Spinal cord (tissue), 10 donors: ENCODE data around the gene TCL1A. TPM values are rescaled to one million over a fixed set of nuclear protein-coding genes. Genes with fewer than 3 reads are reported as not detected.
A peak's percentile ranks its signal among the peaks of the same experiment; 100 is the strongest.

ENCODE experiments used
- DNase-seq, 6 donors: peaks; one replicate each; pipeline versions ENCODE4 v3.0.0 to v3.0.0-alpha.2; 2013 to 2015; ENCODE audit warnings: low spot score in 6 of 6, low read depth in 4 of 6
- H3K27ac ChIP-seq: one replicate; pipeline ENCODE4 v1.5.1; 2013; ENCODE audit warnings: low read depth, low read length, control low read depth
- H3K27me3 ChIP-seq: one replicate; pipeline ENCODE4 v1.6.1; 2013; ENCODE audit warnings: low read length; ENCODE audit not compliant: control insufficient read depth, insufficient read depth
- H3K36me3 ChIP-seq: one replicate; pipeline ENCODE4 v1.6.1; 2013; ENCODE audit warnings: low read length; ENCODE audit not compliant: control insufficient read depth, insufficient read depth
- H3K4me1 ChIP-seq: one replicate; pipeline ENCODE4 v1.6.1; 2013; ENCODE audit warnings: low read length; ENCODE audit not compliant: control insufficient read depth, insufficient read depth
- H3K4me3 ChIP-seq: one replicate; pipeline ENCODE4 v1.5.1; 2013; ENCODE audit warnings: low read depth, low read length, control low read depth
- H3K9me3 ChIP-seq: one replicate; pipeline ENCODE4 v1.6.1; 2013; ENCODE audit warnings: low read length; ENCODE audit not compliant: control insufficient read depth, insufficient read depth
- WGBS: methylation state at CpG from one replicate; pipeline ENCODE4 v1.1.5; 2013; ENCODE audit warnings: missing lambda C conversion rate; ENCODE audit not compliant: insufficient coverage; 5-methylcytosine and 5-hydroxymethylcytosine counted together
- polyA plus RNA-seq, 2 donors: library from polyadenylated mRNA; unstranded; fragments of 120-200 nt; gene quantifications; one replicate each; pipeline ENCODE4 v1.2.1, GENCODE V29; 2013; ENCODE audit not compliant: insufficient read length in 2 of 2
- total RNA-seq, 2 donors: library from RNA; depleted of rRNA in 1 of 2; stranded (reverse); fragments of 120-200 nt in 1 of 2; fragments of >200 nt in 1 of 2; gene quantifications; one replicate each; pipeline versions ENCODE4 v1.2.3 to v1.2.4, GENCODE V29; 2013 to 2014
- donor health status: healthy.

The TCL1A gene
- total and polyA plus RNA-seq, 4 donors = 0.11 to 2.2 (median 0.71) TPM

DNA sequence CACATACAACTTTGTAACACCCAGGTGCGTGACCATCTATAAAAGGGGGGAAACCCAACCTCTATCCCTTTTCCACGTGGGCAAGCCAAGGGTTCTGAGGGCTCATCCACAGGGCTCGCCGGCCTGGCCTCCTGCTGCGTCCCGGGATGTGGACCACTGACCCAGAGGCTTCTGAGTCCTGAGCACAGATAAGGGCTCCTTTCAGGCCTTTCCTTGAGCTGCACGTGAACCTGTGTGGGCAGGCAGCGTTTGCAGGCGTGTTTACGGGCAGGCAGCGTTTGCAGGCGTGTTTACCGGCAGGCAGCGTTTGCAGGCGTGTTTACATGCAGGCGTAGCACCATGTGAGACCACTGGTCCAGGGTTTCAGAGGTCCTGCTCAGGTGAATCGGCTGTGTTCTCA, 3.8 kb downstream of the TCL1A start:
- DNase-seq = no peak
- H3K9me3 ChIP-seq = peaks cover 2% of the 10 kb centered on the region
- peaks cover 2% of the 10 kb centered on the region for H3K27me3 ChIP-seq
- H3K4me3 ChIP-seq = no peak overlapping the region
- H3K4me1 ChIP-seq = peaks cover 7% of the 10 kb centered on the region
- H3K27ac ChIP-seq = no peak overlapping the region
- 94% methylated on average over 17 of the region's 17 CpGs for WGBS
- H3K36me3 ChIP-seq = no peaks in the 10 kb centered on the region

- H3K27ac ChIP-seq = no peak overlapping the region
These were observed 6.6 kb downstream of the TCL1A start for GRCh38 chr14:95707327-95707726.

GRCh38 chr14:95705518-95705917, 8.4 kb downstream of the TCL1A start:
- DNase-seq = no peak
- no peak overlapping the region for H3K27ac ChIP-seq
- H3K27me3 ChIP-seq = no peaks in the 10 kb centered on the region
- no peaks in the 10 kb centered on the region for H3K4me1 ChIP-seq
- WGBS = no CpG with 5 or more reads among the region's 4 CpGs
- no peaks in the 10 kb centered on the region for H3K36me3 ChIP-seq
- no peak overlapping the region for H3K4me3 ChIP-seq
- H3K9me3 ChIP-seq = no peaks in the 10 kb centered on the region

More at GRCh38 chr14:95707327-95707726, 6.6 kb downstream of the TCL1A start:
- no CpG with 5 or more reads among the region's 5 CpGs for WGBS
- Histone ChIP-seq H3K9me3 (no peaks in the 10 kb centered on the region), H3K27me3 (no peaks in the 10 kb centered on the region), H3K4me1 (no peaks in the 10 kb centered on the region), H3K36me3 (no peaks in the 10 kb centered on the region), H3K4me3 (no peak overlapping the region)
- DNase-seq = no peak

- no peak for DNase-seq
- no CpG with 5 or more reads among the region's 3 CpGs for whole genome bisulfite sequencing
- Histone ChIP-seq H3K9me3 (no peaks in the 10 kb centered on the region), H3K36me3 (no peaks in the 10 kb centered on the region), H3K27me3 (no peaks in the 10 kb centered on the region), H3K4me1 (no peaks in the 10 kb centered on the region), H3K27ac (no peak overlapping the region), H3K4me3 (no peak overlapping the region)
These were observed 10.1 kb downstream of the TCL1A start for GRCh38 chr14:95703805-95704204.

DNA sequence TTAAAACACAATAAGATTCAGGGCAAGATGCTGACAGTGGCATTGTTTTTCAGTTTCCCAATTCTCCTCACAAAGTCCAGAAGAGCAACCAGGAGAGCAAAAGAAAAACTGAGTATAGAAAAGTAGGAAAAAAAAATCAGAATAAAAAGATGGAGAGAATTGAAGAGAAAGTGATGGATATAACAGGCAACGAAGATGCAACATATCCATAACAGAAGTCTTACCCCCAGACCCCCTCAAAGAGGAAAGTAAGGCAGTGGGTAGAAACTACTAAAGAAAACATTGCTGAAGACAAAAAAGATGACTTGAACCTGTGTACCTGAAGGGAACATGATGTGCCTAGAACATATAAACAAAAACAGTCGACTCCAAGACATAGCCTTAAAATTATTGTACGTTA, 10.6 kb downstream of the TCL1A start:
- H3K27me3 ChIP-seq = no peaks in the 10 kb centered on the region
- H3K4me1 ChIP-seq = no peaks in the 10 kb centered on the region
- no peak overlapping the region for H3K4me3 ChIP-seq
- H3K27ac ChIP-seq = no peak overlapping the region
- no peak for DNase-seq
- WGBS = no CpG with 5 or more reads among the region's 3 CpGs
- no peaks in the 10 kb centered on the region for H3K36me3 ChIP-seq
- no peaks in the 10 kb centered on the region for H3K9me3 ChIP-seq

- no peaks in the 10 kb centered on the region for H3K4me1 ChIP-seq
- no peaks in the 10 kb centered on the region for H3K9me3 ChIP-seq
- no peaks in the 10 kb centered on the region for H3K36me3 ChIP-seq
- H3K27ac ChIP-seq = no peak overlapping the region
- peak in 1 of 6 donors; percentile 36 for DNase-seq
- H3K4me3 ChIP-seq = no peak overlapping the region
- no peaks in the 10 kb centered on the region for H3K27me3 ChIP-seq
- 56% methylated on average over 2 of the region's 4 CpGs for WGBS
These were observed 12.1 kb downstream of the TCL1A start for GRCh38 chr14:95701846-95702221.

DNA sequence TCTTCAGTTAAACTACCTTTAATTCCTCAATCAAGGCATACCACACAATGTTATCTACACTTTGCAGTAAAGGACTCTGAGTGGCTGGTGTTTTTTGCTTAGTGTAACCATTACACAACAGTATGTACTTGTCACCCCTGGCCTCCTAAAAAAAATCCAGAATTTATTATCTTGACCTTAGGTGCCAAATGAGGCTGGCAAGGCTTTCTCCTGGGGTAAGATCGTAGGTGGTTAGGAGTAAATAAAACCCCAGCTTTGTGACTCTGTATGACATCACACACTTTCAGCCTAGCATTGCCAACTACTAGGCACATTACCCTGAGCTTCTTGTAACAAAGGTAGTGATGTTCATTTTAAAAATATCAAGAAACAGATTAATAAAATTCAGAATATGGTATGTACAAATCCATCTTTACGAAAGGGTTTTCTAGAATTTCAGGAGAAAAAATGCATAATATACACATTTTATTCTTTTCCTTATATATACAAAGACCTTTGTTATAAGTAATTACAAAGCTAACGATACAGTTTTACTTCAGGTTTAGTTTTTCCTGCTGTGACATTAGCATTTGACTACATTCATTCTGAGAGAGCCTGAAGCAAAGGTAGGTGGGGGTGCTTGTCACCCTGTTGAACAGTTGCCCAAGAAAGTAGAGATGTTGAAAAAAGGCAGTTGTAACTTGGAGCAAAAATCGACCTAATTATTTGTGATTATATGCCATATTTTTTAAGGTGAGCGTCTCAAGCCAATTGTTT, 13.5 kb downstream of the TCL1A start:
- Histone ChIP-seq H3K9me3 (no peaks in the 10 kb centered on the region), H3K4me1 (no peaks in the 10 kb centered on the region), H3K4me3 (no peak overlapping the region), H3K27me3 (no peaks in the 10 kb centered on the region), H3K36me3 (no peaks in the 10 kb centered on the region), H3K27ac (no peak overlapping the region)
- WGBS = no CpG with 5 or more reads among the region's 5 CpGs
- no peak for DNase-seq

DNA sequence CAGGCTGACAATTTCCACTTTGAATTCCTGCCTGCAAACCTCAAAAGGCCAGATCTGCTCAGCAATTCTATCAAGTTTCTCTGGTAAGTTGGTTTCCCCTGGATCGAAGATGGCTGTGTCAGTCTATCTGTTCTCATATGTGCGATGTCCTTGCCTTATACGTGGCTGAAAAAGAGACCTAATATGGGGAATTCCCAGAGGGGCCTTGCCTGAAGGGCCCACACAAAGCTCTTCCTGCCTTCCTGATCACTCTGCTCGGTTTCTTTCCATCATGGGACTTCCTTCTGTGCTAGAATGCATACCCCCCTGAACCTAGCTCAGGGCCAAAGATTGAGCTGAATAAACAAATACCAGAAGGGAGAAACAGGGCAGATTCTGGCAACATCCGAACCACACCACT, 14.5 kb downstream of the TCL1A start:
- no peaks in the 10 kb centered on the region for H3K9me3 ChIP-seq
- no peak overlapping the region for H3K4me3 ChIP-seq
- 84% methylated on average over 3 of the region's 5 CpGs for WGBS
- no peaks in the 10 kb centered on the region for H3K27me3 ChIP-seq
- H3K36me3 ChIP-seq = no peaks in the 10 kb centered on the region
- no peaks in the 10 kb centered on the region for H3K4me1 ChIP-seq
- DNase-seq = no peak
- no peak overlapping the region for H3K27ac ChIP-seq

DNA sequence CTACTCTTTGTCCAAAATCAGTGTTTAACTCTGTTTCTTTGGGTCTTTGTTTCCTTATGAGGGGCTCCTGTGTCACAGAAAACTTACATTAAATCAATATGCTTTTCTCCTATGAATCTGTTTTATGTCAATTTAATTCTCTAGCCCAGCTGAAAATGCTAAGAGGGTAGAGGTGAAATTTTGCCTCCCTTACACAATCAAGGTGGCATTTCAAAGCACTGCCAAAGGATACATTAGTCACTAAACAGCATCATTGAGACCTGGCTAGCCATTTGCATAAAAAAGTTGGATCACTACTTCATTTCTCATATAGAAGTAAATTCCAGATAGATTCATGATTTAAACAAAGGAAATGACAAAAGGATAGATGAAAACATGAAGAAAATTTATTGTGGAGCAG, 15.6 kb downstream of the TCL1A start:
- H3K27me3 ChIP-seq = no peaks in the 10 kb centered on the region

DNA sequence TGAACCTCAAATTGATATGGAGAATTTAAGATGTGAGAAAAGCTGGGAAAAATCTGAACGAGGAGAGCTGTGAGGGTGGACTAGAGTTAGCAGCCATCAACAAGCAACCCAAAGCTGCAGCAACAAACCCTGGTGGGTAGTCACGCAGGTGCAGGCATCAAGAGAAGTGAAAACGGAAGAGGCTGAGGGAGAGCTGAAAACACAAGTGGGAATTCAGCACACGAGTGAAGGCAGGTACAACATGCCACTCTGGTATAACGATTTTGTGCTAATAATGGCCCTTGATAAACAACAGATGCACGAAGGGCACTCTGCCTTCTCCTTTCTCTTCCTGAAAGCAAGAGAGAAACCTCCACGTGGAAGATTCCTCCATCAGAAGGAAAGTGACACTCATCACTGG, 16.2 kb downstream of the TCL1A start:
- Histone ChIP-seq H3K4me3 (no peak overlapping the region), H3K36me3 (no peaks in the 10 kb centered on the region), H3K9me3 (no peaks in the 10 kb centered on the region), H3K4me1 (no peaks in the 10 kb centered on the region), H3K27ac (no peak overlapping the region), H3K27me3 (peaks cover 1% of the 10 kb centered on the region)
- 74% methylated on average over 5 of the region's 7 CpGs for WGBS
- no peak for DNase-seq

More for the DNA sequence above, 15.6 kb downstream of the TCL1A start:
- no peaks in the 10 kb centered on the region for H3K9me3 ChIP-seq
- H3K4me3 ChIP-seq = no peak overlapping the region
- no peaks in the 10 kb centered on the region for H3K36me3 ChIP-seq
- no peak for DNase-seq
- H3K27ac ChIP-seq = no peak overlapping the region
- no peaks in the 10 kb centered on the region for H3K4me1 ChIP-seq
